Naive B cell (primary cell): ENCODE results near the gene MLF1. TPM values are rescaled to one million over a fixed set of nuclear protein-coding genes. Genes with fewer than 3 reads are reported as not detected.

Experiments
- polyA plus RNA-seq, 6 donors: library from polyadenylated mRNA; unstranded; fragments of 300-500 nt; fragmentation: Illumina TruSeq; gene quantifications; one replicate each; pipeline ENCODE4 v1.2.3, GENCODE V29; 2021; ENCODE audit warnings: low read depth in 6 of 6

The MLF1 gene
- polyA plus RNA-seq, 6 donors from 2014 or later: 0.35 to 1.4 (median 0.59) TPM; not detected in 2

Other genes starting within 250 kb of the MLF1 start
- gene GFM1, start 73.3 kb downstream of the MLF1 start, polyA plus RNA-seq: 10 to 100 TPM; 24.4 to 41.5 (median 28.2) TPM
- 10 to 100 TPM in 4 of 6 donors, 1 to 10 TPM in 2; 6.2 to 15.4 (median 12.0) TPM for gene LXN, start 101.5 kb downstream of the MLF1 start, polyA plus RNA-seq
- gene RARRES1, start 161.3 kb downstream of the MLF1 start, polyA plus RNA-seq: not detected
- 100 to 1,000 TPM in 1 of 6 donors, 10 to 100 TPM in 5; 69.1 to 107 (median 91.0) TPM for gene MFSD1, start 230.9 kb downstream of the MLF1 start, polyA plus RNA-seq